HG03196 (cell line): Measurements from ENCODE around the gene VAV2.
A peak's percentile ranks its signal among the peaks of the same experiment; 100 is the strongest.

Experiments used
- ATAC-seq: cut with Tn5 transposase; IDR thresholded peaks from one replicate; pipeline ENCODE4 v1.9.1; 2021; ENCODE audit not compliant: unreplicated experiment

Gene VAV2

GRCh38 chr9:133824802-133825186 is 167.3 kb downstream of the VAV2 start:
- no peak for ATAC-seq

- ATAC-seq, result no peak
Measured at GRCh38 chr9:133824106-133824801, 167.9 kb downstream of the VAV2 start.

DNA sequence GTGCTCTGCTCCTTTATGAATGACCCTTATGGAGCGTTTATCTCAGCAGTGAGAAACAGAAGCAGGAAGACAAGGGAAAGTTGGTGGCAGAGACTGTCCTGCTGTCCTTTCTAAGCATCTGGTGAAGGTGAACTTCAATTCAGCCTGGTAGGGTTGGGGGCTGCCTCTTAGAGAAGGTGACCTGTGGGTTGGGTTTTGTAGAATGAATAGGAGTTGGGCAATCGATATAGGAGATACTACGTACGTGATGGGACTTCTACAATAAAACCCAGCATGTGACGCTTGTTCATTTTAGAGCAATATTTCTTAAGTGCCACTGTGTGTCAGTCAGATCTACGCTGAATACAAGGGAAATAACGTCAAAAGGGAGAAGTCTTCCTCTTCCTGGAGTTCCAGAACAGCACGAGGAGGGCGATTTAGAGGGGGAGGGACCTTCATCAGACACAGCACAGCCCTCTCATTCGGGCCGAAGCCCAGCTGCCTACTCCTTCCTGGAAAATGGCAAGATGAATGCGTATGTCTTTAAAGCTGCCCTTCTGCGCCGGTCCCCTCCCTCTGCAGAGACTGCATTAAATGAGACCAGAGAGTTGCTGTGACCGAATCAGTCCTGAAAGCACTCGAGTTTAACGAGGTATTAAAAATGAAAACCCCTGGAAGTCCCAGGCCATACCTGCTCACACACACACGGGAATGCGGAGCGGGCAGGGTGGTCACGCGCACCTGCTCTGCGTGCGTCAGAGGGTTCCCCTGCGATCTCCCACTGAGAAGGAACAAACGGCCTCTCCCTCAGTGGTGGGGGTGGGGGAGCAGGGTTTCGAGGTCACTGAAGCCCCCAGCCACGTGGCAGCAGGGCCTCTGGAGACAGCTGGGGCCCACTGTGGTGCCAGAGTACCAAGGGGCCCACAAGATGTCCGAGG is 168.7 kb downstream of the VAV2 start:
- ATAC-seq, result no peak

DNA sequence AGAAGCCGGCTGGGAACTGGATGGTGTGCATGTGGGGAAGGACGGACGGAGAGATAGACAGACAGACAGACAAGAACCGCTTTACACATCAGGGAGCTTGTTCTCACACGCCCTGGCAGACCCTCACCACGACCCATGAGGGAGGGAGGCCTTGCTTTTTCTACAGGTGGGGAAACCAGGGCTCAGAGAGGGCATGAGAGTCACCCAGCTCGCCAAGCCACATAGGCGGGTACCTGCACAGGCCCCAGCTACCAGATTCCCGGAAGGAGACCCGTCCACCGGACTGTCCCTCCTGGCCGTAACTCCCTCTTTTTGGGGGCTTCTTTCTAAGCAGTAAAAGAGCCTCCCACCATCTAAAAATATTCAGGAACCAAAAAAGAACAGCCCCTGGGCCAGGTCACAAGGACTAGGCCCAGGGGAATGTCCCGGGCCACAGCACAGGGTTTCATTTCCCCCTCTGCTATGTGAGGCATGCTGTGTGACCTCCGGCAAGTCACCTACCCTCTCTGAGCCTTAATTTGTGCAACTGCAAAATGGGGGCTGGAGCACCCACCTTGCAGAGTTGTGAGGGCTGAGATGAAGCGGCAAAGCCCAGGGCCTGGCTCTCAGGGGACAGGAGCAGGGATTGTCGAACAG is 169.6 kb downstream of the VAV2 start:
- peak; percentile 39 for ATAC-seq

GRCh38 chr9:133821601-133822429 is 170.3 kb downstream of the VAV2 start:
- peak; percentile 15 for ATAC-seq

DNA sequence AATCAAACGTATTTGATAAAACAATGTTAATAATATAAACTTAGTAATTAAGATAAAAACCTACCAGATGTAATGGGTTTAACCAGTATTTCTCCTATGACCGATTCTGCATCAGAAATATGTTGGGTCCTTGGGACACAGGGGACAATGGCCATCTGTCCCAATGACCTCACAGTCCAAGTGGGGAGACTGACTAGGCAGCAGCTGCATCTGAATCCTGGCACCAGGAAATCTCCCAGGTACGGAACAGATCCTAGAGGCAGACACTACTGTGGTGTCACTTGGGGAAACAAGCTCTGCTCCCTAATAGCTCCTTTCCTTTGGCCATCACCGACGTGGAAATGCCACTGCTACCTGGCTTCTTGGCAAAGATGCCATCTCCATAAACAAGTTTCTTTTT is 172.2 kb downstream of the VAV2 start:
- no peak for ATAC-seq

- no peak for ATAC-seq
Measured at GRCh38 chr9:133818444-133818843, 173.7 kb downstream of the VAV2 start.

DNA sequence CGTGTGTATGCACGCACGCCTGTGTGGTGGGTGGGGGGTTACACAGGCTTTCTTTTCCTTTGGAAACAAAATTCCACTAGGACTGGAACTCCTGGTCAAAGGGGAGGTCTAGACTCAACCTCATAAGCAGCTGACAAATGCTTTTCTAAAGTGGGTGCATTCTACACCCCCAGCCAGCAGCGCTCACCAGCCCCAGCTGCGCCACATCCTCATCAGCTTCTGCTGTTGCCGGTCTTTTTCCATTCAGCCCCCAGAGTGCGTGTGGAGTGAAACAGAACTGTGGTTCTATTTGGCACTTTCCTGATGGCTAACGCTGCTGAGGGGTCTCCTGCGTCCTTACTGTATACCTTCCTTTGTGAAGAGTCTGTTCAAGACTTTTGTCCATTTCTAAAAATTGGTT is 176.3 kb downstream of the VAV2 start:
- ATAC-seq, result no peak

GRCh38 chr9:133814586-133815208 is 177.4 kb downstream of the VAV2 start:
- no peak for ATAC-seq

GRCh38 chr9:133813749-133814585 is 178.2 kb downstream of the VAV2 start:
- ATAC-seq, result no peak

DNA sequence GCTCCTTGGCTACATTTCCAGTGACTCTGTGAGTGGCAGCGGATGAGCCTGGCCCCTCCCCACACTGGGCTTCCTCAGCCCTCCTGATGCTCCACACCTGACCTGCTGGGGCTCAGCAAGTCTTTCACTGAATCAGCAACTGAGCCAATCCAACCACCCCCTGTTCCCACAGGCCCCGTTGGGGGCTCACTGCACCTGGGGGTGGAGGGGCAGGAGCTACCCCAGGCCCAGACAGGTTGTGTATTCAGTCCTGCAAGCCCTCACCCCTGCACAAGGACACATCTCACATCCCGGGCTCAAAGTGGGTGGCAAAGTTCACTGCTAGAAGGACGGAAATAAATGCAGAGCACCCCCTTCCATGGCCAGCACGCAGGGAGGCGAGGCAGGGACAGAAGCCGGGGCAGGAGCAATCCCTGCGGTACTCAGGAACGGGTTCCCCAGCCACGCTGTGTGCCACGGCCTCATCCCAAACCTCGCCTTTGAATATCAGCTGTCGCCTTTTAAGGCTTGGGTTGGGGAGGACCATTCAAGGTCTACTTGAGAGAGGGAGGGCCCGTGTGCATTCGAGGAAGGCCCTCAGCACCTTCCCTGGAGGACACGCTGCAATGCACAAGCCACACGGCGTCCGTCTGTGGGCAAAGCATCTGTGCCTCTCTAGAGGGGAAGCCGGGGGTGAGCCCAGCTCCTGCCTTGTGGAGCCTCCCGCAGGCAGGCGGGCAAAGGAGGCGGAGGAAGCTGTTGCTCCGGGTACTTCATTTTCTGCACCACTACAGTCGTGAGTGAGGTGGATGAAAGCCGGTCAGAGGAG is 179.0 kb downstream of the VAV2 start:
- ATAC-seq, result no peak

DNA sequence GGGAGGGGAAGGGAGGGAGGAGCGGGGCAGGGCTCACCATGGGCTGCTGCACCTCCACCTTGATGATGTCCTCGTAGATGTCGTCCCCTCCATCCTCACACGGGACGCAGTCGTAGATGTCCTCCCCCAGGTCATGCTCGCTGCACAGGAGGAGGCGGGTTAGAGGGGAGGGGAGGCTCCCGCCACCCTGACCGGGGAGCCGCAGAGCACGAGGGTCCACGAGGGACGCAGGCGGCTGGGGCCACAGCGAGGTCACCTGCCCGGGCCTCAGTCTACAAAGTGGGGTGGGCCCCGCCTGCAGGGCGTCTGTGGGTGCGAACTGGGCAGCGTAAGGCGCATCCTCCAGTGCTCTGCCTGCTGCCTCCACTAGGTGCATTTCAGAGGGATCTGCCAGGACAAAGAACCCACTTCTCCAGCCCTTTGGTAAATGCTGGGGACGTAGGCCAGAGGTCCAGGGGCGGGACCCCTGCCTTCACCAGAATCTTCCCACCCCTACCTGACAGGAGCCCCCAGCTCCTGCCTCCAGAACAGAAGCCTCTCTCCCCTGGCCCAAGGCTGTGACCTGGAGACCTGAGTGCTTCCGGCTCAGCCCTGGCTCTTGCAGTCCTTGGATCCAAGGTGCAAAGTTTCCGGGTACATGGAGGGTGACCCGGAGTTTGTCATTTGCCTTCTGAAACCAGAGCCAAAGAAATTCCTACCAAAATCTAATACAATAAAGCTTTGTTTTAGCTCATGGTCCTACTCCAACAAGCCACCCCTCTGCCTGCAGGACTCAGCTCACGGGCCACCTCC is 179.9 kb downstream of the VAV2 start:
- ATAC-seq, result no peak

GRCh38 chr9:133811471-133811870 is 180.7 kb downstream of the VAV2 start:
- ATAC-seq, result no peak

DNA sequence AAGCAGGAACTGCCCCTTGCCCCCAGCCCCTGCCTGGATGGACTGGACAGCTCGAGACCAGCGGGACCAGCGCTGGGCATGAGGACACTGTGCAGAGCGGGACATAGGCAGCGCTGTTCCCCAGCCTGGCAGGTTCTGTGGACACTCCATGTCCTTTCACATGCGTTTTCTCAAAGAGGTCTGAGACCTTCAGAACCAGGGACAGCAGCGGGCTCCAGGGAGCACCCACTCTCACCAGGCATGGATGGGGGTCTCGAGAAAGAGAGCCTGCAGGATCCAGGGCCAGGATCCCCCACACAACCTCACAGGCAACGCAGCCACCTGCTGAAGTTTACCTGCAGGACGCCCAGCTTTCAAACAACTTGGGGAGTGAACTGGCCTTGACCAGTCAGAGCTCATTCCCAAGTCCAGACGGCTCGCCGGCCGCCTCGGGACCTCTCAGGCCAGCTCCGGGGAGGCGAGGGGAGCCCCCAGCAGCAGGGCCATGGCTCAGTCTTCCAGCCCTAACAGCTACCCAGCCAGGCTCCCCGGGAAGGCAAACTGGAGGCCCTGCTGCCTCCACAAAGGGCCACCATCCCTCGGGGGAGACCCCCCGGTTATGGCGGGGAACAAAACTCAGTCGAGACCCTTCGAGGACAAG is 181.4 kb downstream of the VAV2 start:
- no peak for ATAC-seq

GRCh38 chr9:133809335-133809734 is 182.8 kb downstream of the VAV2 start:
- ATAC-seq, result no peak

GRCh38 chr9:133807818-133808217 is 184.3 kb downstream of the VAV2 start:
- ATAC-seq, result no peak

- ATAC-seq, result no peak
Measured at GRCh38 chr9:133807037-133807436, 185.1 kb downstream of the VAV2 start.

DNA sequence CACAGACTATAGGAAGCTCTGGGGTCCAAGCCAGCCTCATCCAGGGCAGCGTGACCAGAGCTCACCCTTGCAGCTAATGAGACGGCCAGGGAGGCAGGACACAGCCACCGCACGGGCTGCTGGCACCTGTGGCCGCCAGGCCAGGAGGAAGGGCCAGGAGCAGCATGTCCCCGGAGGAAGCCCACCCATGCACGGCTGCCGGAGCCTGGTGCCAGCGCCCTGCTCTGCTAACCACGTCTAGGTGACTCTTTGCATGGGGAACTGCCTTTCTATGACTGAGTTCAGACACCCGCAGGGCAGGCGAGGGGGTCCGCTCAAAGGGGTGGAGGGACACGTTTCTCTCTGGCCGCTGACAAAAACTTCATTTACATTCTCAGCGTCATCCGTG is 185.5 kb downstream of the VAV2 start:
- ATAC-seq, result no peak
